ENCODE results near the gene TBCA. TPM values are rescaled to one million over a fixed set of nuclear protein-coding genes. Genes with fewer than 3 reads are reported as not detected.

The TBCA gene
- total RNA-seq, 2 experiments from 2014 or later: 174 to 268 TPM

DNA sequence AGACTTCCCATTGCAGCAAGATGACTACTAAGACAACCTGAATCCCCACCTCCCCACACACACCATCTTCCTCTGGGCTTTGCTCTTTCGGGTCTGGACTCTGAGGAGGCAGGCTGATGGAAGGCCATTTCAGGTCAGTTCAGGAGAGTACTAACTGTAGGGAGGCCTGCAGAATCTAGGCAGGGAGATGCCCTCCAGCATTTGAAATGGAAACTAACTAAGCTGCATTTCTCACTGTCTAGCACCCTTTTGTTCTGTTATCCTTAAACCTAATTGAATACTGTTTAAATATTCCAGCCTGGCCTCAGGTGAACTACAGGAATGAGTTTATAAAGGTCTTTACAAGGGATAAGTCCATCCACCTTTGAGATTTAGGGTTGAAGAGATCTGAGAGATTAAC is 4.9 kb upstream of the TBCA start:
- ChIA-PET CTCF (ENCODE audit: unreplicated experiment) (no interaction called here), POLR2A (no interaction called here)
- BruUV-seq (replicated peaks): no TSS peak

DNA sequence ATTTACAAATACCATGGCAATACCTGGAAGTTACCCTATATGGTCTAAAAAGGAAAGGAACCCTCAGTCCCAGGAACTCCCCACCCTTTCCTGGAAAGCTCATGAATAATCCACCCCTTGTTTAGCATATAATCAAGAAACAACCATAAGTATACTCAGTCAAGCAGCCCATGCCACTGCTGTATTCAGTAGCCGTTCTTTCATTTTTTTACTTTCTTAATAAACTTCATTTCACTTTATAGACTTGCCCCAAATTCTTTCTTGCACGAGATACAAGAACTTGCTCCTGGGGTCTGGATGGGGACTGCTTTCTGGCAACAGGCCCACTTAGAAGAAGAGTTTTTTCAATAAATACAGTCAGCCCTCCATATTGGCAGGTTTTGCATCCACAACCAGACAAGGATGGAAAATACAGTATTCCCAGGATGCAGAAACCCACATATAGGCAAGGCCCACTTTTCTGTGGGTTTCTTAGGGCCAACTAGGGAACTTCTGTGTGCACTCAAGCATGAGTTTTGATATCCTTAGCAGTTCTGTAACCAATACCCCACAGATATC is 2.8 kb upstream of the TBCA start:
- Histone ChIP-seq H3K79me2 (ENCODE audit: insufficient read depth, low read depth, low read length) (peaks cover 17% of the 10 kb centered on the region), H3K36me3 (ENCODE audit: insufficient read depth, low read length) (peaks cover 2% of the 10 kb centered on the region; the same call in 1 of the 2 replicates), H2AFZ (ENCODE audit: low read length) (no peak overlapping the region), H3K9me2 (ENCODE audit: insufficient read depth, low read length) (no peaks in the 10 kb centered on the region), H4K20me1 (ENCODE audit: insufficient read depth, low read length) (peaks cover 12% of the 10 kb centered on the region; the same call in 1 of the 2 replicates), H3K27ac (ENCODE audit: low read depth, low read length, poor library complexity, severe bottlenecking) (no peak overlapping the region), H3K4me3 (ENCODE audit: low read depth, low read length, poor library complexity, severe bottlenecking) (no peak overlapping the region), H3K4me1 (ENCODE audit: insufficient read depth, low read length, poor library complexity, severe bottlenecking) (peaks cover 15% of the 10 kb centered on the region), H3K9me3 (ENCODE audit: low read length) (no peaks in the 10 kb centered on the region), H3K4me2 (ENCODE audit: low read length) (no peak overlapping the region)
- BruUV-seq (replicated peaks): no TSS peak
- ChIA-PET CTCF (ENCODE audit: unreplicated experiment) (no interaction called here), POLR2A (no interaction called here)
- TF ChIP-seq EZH2phosphoT487 (IDR thresholded peaks at IDR 0.05; ENCODE audit: borderline replicate concordance, low read depth, low read length) (no peak), CTCF (conservative IDR thresholded peaks at IDR 0.05; ENCODE audit: low read length) (no peak)
- intact Hi-C loops (cut with micrococcal nuclease; ENCODE audit: unreplicated experiment): loop anchor here (5.0 to 10.0 kb wide), 3 partner anchors 336 to 1736 kb away; partner anchors contain the start of genes HOMER1 and SCAMP1
- DNase-seq (ENCODE audit: low spot score): no peak

More for the DNA sequence above, 4.9 kb upstream of the TBCA start:
- no peak overlapping the region for H3K27ac ChIP-seq (ENCODE audit: low read depth, low read length, poor library complexity, severe bottlenecking)
- TF ChIP-seq EZH2phosphoT487 (IDR thresholded peaks at IDR 0.05; ENCODE audit: borderline replicate concordance, low read depth, low read length) (no peak), CTCF (conservative IDR thresholded peaks at IDR 0.05; ENCODE audit: low read length) (no peak)
- H3K4me1 ChIP-seq (ENCODE audit: insufficient read depth, low read length, poor library complexity, severe bottlenecking): peaks cover 7% of the 10 kb centered on the region
- intact Hi-C loops (cut with micrococcal nuclease; ENCODE audit: unreplicated experiment): no loop called here
- DNase-seq (ENCODE audit: low spot score): no peak
- H3K4me3 ChIP-seq (ENCODE audit: low read depth, low read length, poor library complexity, severe bottlenecking): no peak overlapping the region
- H3K4me2 ChIP-seq (ENCODE audit: low read length): no peak overlapping the region
- no peaks in the 10 kb centered on the region for H4K20me1 ChIP-seq (ENCODE audit: insufficient read depth, low read length)
- H3K79me2 ChIP-seq (ENCODE audit: insufficient read depth, low read depth, low read length): no peaks in the 10 kb centered on the region
- no peaks in the 10 kb centered on the region for H3K9me2 ChIP-seq (ENCODE audit: insufficient read depth, low read length)
- no peak overlapping the region for H2AFZ ChIP-seq (ENCODE audit: low read length)
- no peaks in the 10 kb centered on the region for H3K36me3 ChIP-seq (ENCODE audit: insufficient read depth, low read length)
- no peaks in the 10 kb centered on the region for H3K9me3 ChIP-seq (ENCODE audit: low read length)

GRCh38 chr5:77778398-77778797 is 2.3 kb upstream of the TBCA start:
- H3K9me2 ChIP-seq (ENCODE audit: insufficient read depth, low read length): no peaks in the 10 kb centered on the region
- peaks cover 21% of the 10 kb centered on the region for H3K4me1 ChIP-seq (ENCODE audit: insufficient read depth, low read length, poor library complexity, severe bottlenecking)
- POLR2A ChIA-PET: no interaction called here
- H3K9me3 ChIP-seq (ENCODE audit: low read length): no peaks in the 10 kb centered on the region
- H4K20me1 ChIP-seq (ENCODE audit: insufficient read depth, low read length): peaks cover 18% of the 10 kb centered on the region; the same call in 1 of the 2 replicates
- BruUV-seq (replicated peaks): no TSS peak
- no peak for TF ChIP-seq CTCF (conservative IDR thresholded peaks at IDR 0.05; ENCODE audit: low read length)
- TF ChIP-seq EZH2phosphoT487 (IDR thresholded peaks at IDR 0.05; ENCODE audit: borderline replicate concordance, low read depth, low read length): no peak
- H3K79me2 ChIP-seq (ENCODE audit: insufficient read depth, low read depth, low read length): peaks cover 23% of the 10 kb centered on the region
- CTCF ChIA-PET (ENCODE audit: unreplicated experiment): no interaction called here
- intact Hi-C loops (cut with micrococcal nuclease; ENCODE audit: unreplicated experiment): loop anchor here (5.0 to 10.0 kb wide), 3 partner anchors 336 to 1736 kb away; partner anchors contain the start of genes HOMER1 and SCAMP1
- DNase-seq (ENCODE audit: low spot score): no peak
- H3K4me2 ChIP-seq (ENCODE audit: low read length): no peak overlapping the region
- no peak overlapping the region for H3K27ac ChIP-seq (ENCODE audit: low read depth, low read length, poor library complexity, severe bottlenecking)
- H3K4me3 ChIP-seq (ENCODE audit: low read depth, low read length, poor library complexity, severe bottlenecking): no peak overlapping the region
- peaks cover 8% of the 10 kb centered on the region for H3K36me3 ChIP-seq (ENCODE audit: insufficient read depth, low read length)
- H2AFZ ChIP-seq (ENCODE audit: low read length): no peak overlapping the region
